GM10266 (cell line): Measurements from ENCODE around the gene UBE2D3.

ENCODE experiments used
- DNase-seq: peaks from one replicate; pipeline ENCODE4 v3.0.0; 2012; ENCODE audit errors: extremely low spot score
- CTCF ChIP-seq: IDR thresholded peaks from 2 replicates; pipeline ENCODE4 v1.5.1; 2012; ENCODE audit warnings: mild to moderate bottlenecking, low read depth; ENCODE audit not compliant: control insufficient read depth, insufficient read depth; ENCODE audit errors: missing control alignments

Gene UBE2D3

GRCh38 chr4:102779204-102779603 is 48.1 kb downstream of the UBE2D3 start:
- TF ChIP-seq CTCF, result no peak

GRCh38 chr4:102778720-102779119 is 48.6 kb downstream of the UBE2D3 start:
- no peak for DNase-seq
- no peak for TF ChIP-seq CTCF

More at GRCh38 chr4:102779204-102779603, 48.1 kb downstream of the UBE2D3 start:
- no peak for DNase-seq

GRCh38 chr4:102775805-102776204 is 51.5 kb downstream of the UBE2D3 start:
- DNase-seq, result no peak
- no peak for TF ChIP-seq CTCF

- TF ChIP-seq CTCF, result no peak
- DNase-seq, result no peak
Observed at GRCh38 chr4:102774254-102774653, 53.1 kb downstream of the UBE2D3 start.

- DNase-seq, result no peak
- no peak for TF ChIP-seq CTCF
Observed at GRCh38 chr4:102772738-102773340, 54.5 kb downstream of the UBE2D3 start.

GRCh38 chr4:102764901-102765300 is 62.5 kb downstream of the UBE2D3 start:
- no peak for TF ChIP-seq CTCF
- DNase-seq, result no peak

GRCh38 chr4:102761906-102762305 is 65.4 kb downstream of the UBE2D3 start:
- TF ChIP-seq CTCF, result no peak

More at GRCh38 chr4:102761906-102762305, 65.4 kb downstream of the UBE2D3 start:
- no peak for DNase-seq
